ENCODE measurements around the gene KRT7. TPM values are rescaled to one million over a fixed set of nuclear protein-coding genes. Genes with fewer than 3 reads are reported as not detected.

Gene KRT7
- total RNA-seq, 2 donors from 2014 or later = 69.2 to 196 TPM

DNA sequence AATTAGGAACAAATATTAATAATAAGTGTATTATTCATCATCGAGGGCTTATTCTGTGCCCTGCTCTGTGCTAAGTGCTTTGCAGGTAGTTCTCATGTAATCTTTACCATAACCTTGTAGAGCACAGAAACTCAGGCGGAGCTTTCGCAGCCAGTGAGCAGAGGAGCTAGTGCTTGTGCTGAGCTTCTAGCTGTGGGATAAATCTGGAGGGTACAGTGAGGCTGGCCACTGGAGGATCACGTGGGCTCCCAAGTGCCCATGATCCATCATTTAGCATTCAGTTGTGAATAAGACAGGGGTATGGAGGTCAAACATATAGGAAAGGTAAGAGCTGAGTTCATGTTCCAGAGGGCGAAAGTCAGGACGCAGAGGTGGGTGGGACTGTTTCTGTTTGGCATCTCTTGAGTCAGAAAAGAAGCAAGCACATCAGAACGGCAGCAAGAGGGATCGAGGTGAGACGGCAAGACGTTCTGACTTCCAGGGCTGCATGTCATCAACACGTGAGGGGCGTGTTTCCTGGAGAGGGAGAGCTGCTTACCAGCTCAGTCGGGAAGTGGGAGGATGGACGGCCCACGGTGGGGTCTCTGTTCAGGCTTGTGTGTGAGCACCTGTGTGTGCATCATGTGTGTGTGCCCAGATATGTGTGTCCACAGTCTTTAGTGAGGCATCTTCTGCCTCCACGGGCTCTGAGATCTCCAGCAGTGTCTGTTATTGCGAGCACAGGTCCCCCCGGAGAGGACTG lies 24.4 kb upstream of the KRT7 start:
- DNase-seq (peak in 1 of 4 donors; percentile 16), ATAC-seq (no peak)
- TF ChIP-seq CTCF (IDR thresholded peaks at IDR 0.05) (no peak), POLR2A (IDR thresholded peaks at IDR 0.05) (no peak)
- peaks cover 56% of the 10 kb centered on the region for H3K4me1 ChIP-seq
- 66 to 81% methylated on average over 18 of the region's 18 CpGs for WGBS, 2 donors
- intact Hi-C loops (cut with DNase I) = no loop called here
- peak overlapping the region; percentile 83 to 98 (median 92) for H3K27ac ChIP-seq
- H3K27me3 ChIP-seq = no peaks in the 10 kb centered on the region
- no peaks in the 10 kb centered on the region for H3K36me3 ChIP-seq (replicated peaks in 1 of 2; ENCODE audit: insufficient read depth in 1 of 2, low read depth in 2 of 2)
- no peaks in the 10 kb centered on the region for H3K9me3 ChIP-seq
- H3K4me3 ChIP-seq = no peak overlapping the region

GRCh38 chr12:52209321-52209720 lies 23.7 kb upstream of the KRT7 start:
- Histone ChIP-seq H3K4me1 (peaks cover 59% of the 10 kb centered on the region), H3K9me3 (no peaks in the 10 kb centered on the region), H3K27ac (peak overlapping the region in 1 of 4 donors; percentile 98), H3K27me3 (no peaks in the 10 kb centered on the region), H3K4me3 (no peak overlapping the region), H3K36me3 (replicated peaks in 1 of 2; ENCODE audit: insufficient read depth in 1 of 2, low read depth in 2 of 2) (no peaks in the 10 kb centered on the region)
- intact Hi-C loops (cut with DNase I) = no loop called here
- ATAC-seq = no peak
- DNase-seq = peak in 1 of 4 donors; percentile 26
- WGBS, 2 donors = 68% methylated on average over 7 to 8 of the region's 8 CpGs
- TF ChIP-seq POLR2A (IDR thresholded peaks at IDR 0.05) = no peak
- no peak for TF ChIP-seq CTCF (IDR thresholded peaks at IDR 0.05)

DNA sequence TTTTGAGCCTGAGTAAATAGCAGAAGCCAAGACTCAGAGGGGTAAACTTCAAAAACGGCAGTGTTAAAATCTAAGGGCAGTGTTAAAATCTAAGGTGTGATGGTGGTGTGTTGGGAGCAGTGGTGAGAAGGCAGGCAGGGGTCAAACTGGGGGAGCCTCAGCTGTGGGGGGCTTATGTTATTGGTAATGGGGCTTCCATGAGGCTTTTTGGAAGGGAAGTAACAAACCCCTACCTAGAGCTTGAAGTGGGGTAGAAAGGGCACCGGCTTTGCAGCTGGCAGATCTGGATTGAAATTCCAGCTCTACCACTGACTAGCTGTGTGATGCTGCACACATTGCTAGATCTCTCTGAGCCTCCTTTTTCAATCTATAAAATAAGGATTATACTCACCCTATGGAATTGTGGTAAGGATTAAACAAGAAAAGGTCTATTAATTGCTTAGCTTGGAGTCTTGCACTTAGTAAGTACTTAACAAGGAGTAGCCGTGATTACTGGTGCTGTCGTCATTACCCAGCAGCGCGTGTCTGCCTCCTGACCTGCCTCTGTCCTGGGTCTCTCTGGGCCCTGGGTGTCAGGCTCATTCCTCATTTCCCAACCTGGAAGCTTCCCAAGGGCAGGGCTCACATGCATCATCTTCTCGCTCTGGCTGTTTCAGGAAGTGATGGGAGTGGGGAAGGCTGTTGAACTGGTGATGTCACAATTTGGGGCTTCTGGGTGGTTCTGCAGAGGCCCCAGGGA lies 22.7 kb upstream of the KRT7 start:
- WGBS, 2 donors = 77 to 84% methylated on average over 7 of the region's 7 CpGs
- Histone ChIP-seq H3K4me3 (no peak overlapping the region), H3K27ac (no peak overlapping the region), H3K4me1 (peaks cover 65% of the 10 kb centered on the region), H3K27me3 (no peaks in the 10 kb centered on the region), H3K9me3 (no peaks in the 10 kb centered on the region), H3K36me3 (replicated peaks in 1 of 2; ENCODE audit: insufficient read depth in 1 of 2, low read depth in 2 of 2) (no peaks in the 10 kb centered on the region)
- no peak for TF ChIP-seq CTCF (IDR thresholded peaks at IDR 0.05)
- TF ChIP-seq POLR2A (IDR thresholded peaks at IDR 0.05) = no peak
- ATAC-seq (no peak), DNase-seq (peak in 1 of 4 donors; percentile 39)
- intact Hi-C loops (cut with DNase I) = loop anchor here (5.0 kb wide), 1 partner anchor 43 kb away; no protein-coding TSS in a partner anchor

- Histone ChIP-seq H3K4me1 (peaks cover 67% of the 10 kb centered on the region), H3K36me3 (replicated peaks in 1 of 2; ENCODE audit: insufficient read depth in 1 of 2, low read depth in 2 of 2) (no peaks in the 10 kb centered on the region), H3K27ac (no peak overlapping the region), H3K4me3 (no peak overlapping the region), H3K27me3 (no peaks in the 10 kb centered on the region), H3K9me3 (no peaks in the 10 kb centered on the region)
- TF ChIP-seq CTCF (IDR thresholded peaks at IDR 0.05) (no peak), POLR2A (IDR thresholded peaks at IDR 0.05) (no peak)
- DNase-seq = peak in 1 of 4 donors; percentile 5
- no peak for ATAC-seq
- intact Hi-C loops (cut with DNase I) = loop anchor here (5.0 kb wide), 1 partner anchor 44 kb away; no protein-coding TSS in a partner anchor
- 77 to 79% methylated on average over 10 of the region's 10 CpGs for WGBS, 2 donors
These were observed 22.0 kb upstream of the KRT7 start for GRCh38 chr12:52210925-52211650.

Data from body of pancreas (tissue), 4 donors.